Stimulated activated CD8-positive, alpha-beta memory T cell treated with anti-CD3 and anti-CD28 coated beads, Interleukin-2, amount 100 ng/mL, for 1 hour (primary cell): ENCODE results near the gene CES4A.

Experiments used
- DNase-seq, 2 donors: peaks; one replicate each; pipeline ENCODE4 v3.0.0-alpha.2; 2020; ENCODE audit warnings: low read depth in 2 of 2

Gene CES4A

DNA sequence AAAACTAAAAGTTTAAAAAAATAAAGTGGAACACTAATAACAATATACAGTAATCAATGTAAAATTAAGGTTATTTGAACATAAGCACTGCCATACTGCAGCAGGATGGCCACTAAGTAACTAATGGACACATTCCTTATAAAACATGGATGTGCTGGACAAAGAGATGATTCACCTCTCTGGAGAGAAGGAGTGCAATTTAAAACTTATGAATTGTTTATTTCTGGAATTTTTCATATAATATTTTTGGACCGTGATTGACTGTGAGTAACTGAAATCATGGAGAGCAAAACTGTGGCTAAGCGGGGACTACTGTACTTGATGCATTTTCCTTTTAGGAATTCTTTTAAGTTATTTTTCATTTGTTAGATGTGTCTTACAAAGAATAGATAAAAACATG, 62.4 kb downstream of the CES4A start:
- DNase-seq, result no peak

DNA sequence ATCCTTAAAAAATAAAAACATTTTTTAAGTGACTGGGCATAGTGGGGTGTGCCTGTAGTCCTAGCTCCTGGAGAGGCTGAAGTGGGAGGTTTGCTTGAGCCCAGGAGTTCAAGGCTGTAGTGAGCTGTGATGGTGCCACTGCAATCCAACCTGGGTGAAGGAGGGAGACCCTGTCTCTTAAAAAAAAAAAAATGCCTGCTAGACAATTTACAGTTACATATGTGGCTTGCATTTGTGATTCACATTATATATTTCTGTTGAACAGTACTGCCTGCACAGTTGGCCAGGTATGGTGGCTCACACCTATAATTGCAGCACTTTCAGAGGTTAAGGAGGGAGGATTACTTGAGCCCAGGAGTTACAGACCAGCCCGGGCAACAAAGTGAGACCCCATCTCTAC, 64.0 kb downstream of the CES4A start:
- DNase-seq, result no peak

DNA sequence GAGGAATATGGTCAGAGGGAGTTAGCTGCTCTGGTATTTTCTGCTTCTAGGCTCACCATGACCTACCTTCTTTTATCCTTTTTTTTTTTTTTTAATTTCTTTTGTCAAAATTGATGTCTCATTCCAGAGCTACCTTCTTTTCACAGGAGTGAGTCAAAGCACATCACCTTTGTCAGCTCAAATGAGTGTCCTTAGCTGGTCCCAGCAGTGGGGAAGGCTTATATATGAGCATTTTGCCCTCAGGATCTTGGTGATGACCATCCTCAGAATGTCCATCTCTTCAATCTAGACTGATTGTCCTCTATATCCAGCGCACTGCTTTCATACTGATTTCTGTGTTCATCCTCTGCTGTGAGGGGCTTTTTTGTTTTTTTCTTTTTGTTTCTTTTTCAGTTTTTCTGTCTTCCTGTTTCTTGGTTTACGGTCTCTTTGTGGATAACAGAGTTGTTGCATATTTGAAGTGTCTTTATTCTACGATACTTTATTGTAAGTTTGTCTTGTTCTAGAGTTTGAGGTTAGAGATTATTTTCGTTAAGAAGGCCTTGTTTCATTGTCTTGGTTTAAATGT, 65.5 kb downstream of the CES4A start:
- DNase-seq, result no peak

DNA sequence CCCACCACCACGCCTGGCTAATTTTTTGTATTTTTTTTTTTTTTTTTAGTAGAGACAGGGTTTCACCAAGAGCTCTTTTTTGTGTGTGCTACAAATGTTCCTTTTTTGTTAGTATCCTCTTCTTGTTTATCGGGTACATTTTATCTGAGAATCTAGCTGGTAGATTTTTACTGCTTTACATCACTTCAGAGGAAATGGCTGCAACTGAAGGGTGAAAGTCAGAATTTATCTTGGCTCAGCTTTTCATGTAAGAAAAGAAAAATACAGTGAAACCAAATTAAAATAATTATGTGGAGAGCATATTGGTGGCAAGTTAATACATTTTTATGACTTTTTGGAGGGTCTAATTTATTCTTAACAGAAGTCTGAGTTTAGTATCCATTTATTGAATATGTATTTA, 66.5 kb downstream of the CES4A start:
- no peak for DNase-seq

DNA sequence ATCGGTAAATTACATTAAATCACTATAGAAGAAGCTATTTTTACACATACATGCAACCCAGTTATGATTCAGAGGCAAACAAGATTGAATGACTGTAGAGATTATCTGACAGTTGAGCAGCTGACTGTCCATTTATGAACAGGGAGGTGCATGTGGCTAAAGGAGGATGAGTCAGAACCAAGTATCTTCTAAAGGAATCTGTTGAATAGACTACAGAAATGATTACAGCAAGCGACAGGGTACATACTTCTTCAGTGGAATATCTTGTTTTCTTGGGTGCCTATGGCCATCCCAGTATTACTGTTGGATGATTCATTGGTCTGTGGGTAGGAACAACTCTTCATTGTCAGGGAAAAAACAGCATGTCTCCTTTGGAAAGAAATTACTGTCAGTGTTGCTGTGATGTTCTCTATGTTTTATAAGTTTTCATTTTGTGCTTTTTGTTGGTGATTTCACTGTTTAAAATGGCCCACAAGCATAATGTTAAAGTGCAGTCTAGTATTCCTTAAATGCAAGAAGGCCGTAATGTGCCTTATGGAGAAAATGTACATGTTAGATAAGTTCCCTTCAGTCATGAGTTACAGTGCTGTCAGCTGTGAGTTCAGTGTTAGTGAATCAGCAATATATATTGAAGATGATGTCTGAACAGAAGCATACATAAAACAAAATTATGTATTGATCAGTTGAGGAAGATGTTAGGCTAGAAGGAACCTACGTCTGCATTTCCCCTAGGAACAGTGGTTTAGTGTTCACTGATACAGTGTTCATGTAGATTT, 67.5 kb downstream of the CES4A start:
- DNase-seq, result no peak
